Sciatic nerve (tissue), 2 donors: ENCODE results near the gene GRID1. TPM values are rescaled to one million over a fixed set of nuclear protein-coding genes. Genes with fewer than 3 reads are reported as not detected.

Source experiments
- ATAC-seq: fragments of 200-7000 bp; cut with Tn5 transposase; one replicate; pipeline ENCODE4 v1.9.1; 2020; ENCODE audit warnings: mild to moderate bottlenecking, moderate library complexity
- DNase-seq: peaks from one replicate; pipeline ENCODE4 v3.0.0-alpha.2; 2020; ENCODE audit warnings: low spot score
- intact Hi-C: fragments of 100-400 bp; cut with DNase I; formaldehyde crosslinking; loops from one replicate; pipeline ENCODE4 v1.14.2; 2022
- total RNA-seq: library from RNA; stranded (reverse); fragmentation: NEBNext Ultra II Directional; extraction: Animal tissue kit (Norgen Biotek cat#: 25700); gene quantifications from one replicate; pipeline ENCODE4 v1.2.1, GENCODE V29; 2021
- donor health status: DM: no; HTN: no; CAD: no.
- donor health status: DM: no; HTN: no; CAD: no.

GRID1 gene
- total RNA-seq, 1 donor from 2014 or later: 15.4 TPM

DNA sequence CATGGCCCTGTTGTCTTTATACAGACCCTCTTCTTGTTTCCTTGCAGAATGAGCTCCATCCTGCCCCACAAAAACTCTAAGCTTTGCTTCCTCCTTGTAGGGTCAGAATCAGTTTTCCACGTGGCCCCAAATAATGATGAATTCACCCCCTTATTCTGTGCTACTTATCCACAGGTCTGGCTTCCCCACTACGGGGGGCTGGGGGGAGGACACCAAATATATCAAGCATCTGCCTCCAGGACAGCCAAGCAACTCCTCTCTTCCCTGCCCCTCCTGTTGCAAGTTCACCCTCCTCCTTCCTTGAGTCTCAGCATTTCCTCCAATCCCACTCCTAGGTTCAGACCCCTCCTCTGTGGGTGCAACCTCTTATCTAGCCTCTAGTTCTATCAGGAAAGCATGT, 743.3 kb downstream of the GRID1 start:
- intact Hi-C loops: no loop called here
- no peak for DNase-seq
- no peak for ATAC-seq

DNA sequence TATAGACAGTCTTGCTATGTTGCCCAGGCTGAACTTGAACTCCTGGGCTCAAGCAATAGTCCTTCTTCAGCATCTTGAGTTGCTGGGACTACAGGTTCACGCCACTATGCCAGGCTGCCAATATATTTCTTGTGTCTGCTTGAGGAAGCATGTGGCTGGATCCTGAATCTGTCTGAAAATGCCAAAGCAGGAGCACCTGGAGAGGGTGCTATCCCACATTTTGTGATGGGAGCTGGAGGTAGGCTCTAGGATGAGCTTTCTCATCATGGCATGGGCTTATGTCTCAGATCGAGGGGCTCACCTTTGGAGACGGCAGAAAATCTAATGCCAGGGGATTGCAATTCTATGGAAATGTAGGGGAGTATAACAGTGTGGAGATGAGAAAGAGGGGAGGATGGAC, 744.2 kb downstream of the GRID1 start:
- DNase-seq (no peak), ATAC-seq (no peak)
- intact Hi-C loops: no loop called here

DNA sequence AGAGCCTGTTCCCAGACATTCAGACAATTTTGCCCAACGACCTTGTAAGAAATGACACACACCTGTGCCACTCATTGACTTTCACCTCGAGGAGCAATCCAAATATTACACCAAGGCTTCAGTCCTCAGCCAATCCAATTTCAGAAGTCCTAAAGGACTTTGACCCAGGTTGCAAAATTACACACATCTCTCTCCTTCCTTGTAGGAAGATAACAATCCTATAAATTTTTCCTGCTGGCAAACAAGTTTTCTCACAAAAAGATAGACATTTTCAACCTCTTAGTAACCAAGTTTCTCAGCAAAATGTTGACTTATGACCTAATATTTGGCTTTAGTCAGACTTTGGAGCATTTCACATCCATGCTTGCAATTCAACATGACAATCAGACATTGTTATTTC, 745.0 kb downstream of the GRID1 start:
- ATAC-seq: no peak
- no peak for DNase-seq
- intact Hi-C loops: no loop called here

DNA sequence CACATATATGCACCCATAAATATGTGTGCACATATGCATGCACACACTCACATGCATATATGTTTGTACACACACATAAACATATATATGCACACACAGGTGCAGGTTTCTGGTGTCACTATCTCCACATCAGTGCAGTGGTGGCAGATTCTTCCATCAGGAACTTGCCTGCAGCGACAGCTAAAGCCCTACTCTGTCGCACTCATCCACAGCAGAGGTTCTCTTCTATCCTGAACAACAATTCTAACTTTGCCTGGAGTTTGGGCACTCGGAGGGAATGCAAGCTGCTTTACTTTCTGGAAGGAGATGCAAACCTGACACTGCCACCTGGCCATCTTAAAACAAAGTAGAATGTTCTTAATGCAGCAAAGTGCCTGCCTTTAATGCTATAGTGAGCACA, 745.8 kb downstream of the GRID1 start:
- ATAC-seq: no peak
- no peak for DNase-seq
- intact Hi-C loops: no loop called here

DNA sequence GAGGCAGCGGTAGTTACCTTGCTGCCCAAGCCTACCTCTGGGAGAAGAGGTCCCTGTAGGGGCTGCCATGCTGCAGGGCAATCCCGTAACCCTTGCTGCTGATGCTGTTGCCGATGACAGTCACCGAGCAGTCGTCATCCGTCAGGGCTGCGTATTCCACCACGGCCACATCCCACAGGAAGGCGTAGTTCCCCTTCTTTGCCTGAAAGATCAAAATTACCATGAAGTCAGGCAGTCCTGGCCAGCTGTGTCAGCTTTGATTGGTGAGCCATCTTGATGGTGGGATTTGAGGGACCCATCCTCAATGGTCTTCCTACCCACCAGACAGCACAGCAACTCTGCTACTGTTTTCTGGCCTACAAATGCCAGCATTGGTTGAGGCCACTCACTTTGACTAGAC, 746.8 kb downstream of the GRID1 start:
- ATAC-seq (no peak), DNase-seq (no peak)
- intact Hi-C loops: no loop called here

DNA sequence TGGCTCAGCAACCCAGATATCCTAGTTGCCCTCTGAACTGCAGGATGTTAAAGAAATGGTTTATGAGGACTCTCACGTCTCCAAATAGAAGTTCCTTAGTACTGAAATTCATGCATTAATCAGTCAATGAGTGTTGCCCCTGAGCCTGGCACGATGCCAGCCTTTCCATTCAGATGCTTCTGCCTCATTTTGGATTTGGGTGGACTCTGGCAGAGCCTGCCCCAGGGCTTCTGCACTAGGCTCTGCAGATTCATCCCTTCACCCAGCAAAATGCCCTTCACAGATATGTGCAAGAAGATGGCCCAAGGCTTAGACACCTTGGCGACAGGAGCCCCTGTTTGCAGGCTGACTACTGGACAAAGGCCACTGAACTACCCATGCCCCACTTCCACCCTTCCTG, 747.8 kb downstream of the GRID1 start:
- no peak for ATAC-seq
- intact Hi-C loops: no loop called here
- DNase-seq: no peak

DNA sequence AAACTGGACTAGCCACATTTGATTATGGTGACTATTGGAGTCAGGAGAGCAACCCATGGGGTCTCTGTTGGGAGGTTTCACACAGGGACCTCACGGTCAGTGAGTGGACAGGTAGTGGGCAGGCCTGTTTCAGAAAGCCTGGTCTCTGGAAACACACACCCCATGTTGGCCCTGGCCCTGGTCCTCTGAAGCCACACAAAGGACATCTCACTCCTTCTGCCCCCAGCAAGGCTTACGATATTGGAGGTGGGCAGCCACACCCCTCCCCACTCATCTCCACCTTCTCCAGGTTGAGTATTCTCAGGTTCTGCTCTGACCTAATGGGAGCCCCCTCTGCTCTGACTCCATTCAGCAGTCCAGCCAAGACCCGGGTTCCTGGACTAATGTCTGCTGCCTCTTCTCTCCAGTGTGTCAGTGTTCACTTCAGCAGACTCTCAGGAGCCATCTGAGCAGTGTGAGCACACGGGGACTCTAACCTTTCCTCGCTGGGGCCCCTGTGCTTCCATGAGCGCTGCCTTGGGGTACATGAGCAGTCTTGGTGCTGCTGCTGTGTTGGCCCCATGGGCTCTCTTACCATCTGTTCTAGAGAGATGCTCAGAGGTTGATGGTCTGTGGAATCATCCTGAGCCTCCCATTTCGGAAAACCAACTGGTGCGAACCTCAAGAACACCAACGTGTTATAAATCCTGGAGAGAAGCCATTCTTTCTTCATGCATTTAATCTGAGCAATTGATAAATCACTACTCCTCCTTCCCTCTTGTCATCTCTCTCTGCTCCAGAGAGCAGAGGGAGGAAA, 748.6 kb downstream of the GRID1 start:
- intact Hi-C loops: no loop called here
- DNase-seq (no peak), ATAC-seq (no peak)

DNA sequence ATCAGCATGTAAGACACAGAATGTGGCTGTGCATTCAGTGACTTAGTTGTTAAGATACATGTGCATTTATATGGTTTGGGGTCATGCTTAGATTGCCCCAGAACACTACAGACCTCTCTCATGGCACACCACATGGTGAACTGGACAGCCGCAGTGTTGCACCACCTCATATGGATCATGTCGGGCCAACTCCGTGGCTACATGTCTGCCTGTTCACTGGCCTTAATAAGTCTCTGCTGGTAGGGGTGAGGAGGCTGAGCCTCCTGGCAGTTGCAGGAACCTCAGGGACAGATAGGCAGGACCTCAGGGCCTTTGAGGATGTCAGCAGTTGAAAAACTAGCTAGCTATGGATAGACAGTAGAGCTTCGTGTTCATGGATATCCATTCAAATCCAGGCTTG, 751.0 kb downstream of the GRID1 start:
- ATAC-seq (no peak), DNase-seq (no peak)
- intact Hi-C loops: no loop called here

DNA sequence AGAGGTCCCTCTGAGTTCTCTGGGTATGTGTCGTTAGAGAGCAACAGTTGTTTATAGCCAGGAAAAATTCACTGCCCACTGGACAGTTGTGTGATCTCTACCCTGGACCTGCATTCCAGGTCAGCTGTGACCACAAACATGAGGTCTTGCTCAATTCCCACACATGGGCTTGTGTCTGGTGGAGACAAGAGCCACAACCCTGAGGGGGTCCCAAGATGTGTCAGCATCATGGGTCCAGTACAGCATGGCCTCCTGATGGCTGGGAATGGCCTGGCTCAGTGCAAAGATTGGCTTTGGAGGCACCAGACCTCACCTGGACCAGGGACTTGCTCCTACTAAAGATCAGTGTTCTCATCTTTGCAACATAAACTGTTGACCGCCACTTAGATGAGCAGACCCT, 751.6 kb downstream of the GRID1 start:
- intact Hi-C loops: no loop called here
- DNase-seq (no peak), ATAC-seq (no peak)

DNA sequence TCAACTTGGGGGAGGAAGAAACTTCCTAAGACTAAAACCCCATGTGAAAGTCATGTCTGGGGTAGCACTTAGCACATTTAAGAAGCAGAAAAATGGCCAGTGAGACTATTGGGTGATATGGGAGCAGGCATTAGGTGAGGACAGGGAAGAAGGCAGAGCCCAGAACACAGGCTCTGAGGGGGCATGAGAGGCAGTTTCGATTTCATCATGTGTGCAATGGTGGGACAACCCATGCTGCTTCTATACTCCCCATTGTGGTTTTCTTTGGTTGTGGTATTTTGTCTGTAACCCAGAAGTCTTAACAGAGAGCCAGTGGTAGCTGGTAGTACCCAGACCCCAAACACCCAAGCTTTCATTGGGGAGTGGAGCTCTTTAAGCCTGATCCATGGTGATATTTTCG, 752.0 kb downstream of the GRID1 start:
- ATAC-seq (no peak), DNase-seq (no peak)
- intact Hi-C loops: no loop called here

DNA sequence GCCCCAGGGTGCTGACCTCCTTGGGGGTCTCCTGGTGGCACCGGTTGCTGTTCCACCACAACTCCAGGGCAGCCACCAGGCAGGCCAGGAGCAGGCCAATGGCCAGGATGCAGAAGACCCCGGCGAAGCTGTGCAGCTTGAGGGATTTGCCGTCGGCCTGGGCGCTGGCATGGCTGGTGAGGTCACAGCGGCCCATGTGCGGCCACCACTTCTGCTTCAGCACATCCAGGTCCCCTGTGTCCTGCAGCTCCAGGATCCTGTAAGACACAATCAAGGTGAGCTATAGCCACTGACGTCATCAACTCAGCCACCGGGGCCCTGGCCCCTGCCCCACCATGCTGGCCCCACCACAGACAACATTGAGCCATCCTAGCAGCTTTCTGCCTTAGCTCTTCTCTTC, 753.2 kb downstream of the GRID1 start:
- ATAC-seq: no peak
- intact Hi-C loops: no loop called here
- DNase-seq: no peak

DNA sequence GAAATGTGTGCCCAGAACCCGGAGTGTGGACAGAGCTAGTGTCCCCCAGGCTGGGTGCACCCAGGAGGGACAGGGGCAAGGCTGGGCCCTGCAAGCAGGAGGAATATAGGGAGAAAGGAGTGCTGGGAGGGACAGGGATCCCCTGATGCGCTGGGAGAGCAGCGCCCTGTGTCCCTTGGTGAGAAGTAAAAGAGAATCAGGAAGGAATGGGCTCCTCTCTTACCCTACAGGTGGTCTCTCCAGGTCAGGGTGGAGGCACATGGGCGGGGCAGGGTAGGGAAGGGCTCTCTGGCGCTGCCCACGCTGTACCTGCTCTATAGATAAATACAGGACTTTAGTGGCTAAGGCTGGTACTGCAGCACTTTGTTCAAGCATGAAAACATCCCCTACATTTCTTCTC, 753.8 kb downstream of the GRID1 start:
- intact Hi-C loops: no loop called here
- ATAC-seq (peak; percentile 27), DNase-seq (no peak)

DNA sequence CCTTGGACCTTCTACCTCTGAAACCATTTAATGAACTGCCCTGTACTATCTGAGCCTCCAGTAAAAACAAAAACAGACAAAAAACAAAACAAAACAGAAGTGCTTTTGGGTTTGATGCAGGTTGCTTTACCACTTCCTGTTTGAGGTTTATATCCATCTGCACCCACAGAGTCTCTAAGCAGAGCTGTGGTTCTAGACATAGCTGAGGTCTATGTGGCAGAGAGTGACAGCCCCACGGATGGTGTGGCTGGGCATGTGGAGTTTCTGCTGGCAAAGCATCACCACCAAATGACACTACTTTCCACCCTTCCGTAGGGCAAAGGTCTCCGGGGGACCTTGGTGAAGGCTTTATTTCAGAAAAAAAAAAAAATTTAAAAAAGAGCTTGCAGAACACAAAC, 754.2 kb downstream of the GRID1 start:
- ATAC-seq: peak; percentile 45
- intact Hi-C loops: no loop called here
- no peak for DNase-seq

DNA sequence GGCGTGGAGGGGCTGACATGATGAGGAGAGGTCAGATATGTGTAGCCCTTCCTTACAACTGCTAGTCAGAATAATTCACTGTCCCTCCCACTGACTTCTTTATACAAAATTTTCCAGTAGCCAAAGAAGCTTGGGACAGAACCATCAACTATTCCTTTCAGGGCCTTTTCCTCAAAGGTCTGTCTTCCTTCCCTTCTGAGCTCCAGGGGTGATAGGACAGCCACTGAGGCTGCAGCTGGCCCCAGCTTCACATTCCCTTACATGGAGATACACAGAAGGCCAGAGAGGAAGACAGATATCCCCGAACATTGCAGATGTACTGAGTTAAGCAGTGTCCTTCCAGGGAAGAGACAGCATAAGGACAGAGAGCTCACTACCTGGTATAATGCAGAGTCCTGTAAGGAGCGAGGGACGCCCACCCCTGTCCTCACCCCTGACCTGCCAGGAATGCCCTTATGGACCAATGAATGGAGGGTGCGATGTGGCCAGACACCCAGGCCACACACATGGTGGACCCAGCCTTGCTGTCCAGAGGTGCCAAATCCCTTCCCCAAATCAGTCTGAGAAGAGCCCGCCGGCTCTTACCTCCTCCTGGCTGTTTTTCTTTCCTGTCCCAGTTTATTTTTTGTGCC, 754.7 kb downstream of the GRID1 start:
- intact Hi-C loops: no loop called here

DNA sequence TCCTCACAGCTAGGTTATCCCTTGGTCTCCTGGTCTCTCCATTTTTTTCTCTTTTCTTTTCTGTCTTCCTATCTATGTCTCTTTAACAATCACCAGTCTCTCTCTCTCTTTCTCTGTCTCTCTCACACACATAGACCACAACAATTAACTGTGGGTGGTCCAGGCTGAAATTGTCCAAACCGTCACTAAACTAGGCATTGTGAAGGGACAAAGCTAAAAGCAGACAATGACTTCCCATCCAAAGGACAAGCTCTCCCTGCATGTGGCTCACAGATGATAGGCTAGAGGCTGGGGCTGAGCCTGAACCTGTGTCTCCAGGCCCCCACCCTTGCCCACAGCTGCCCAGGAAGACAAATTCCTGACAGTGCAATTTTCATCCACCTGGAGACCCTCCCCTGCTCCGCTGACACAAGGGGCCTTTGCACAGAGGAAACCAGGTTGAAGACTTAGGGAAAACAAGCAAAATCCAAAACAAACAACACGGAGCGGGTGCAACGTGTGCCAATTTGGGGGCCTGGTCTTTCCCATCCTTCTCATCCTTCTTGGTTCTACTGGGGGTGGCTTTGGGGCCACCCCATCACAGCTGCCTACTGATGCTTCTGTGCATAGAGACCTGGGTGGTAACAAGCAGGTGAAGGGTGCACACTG, 755.4 kb downstream of the GRID1 start:
- intact Hi-C loops: no loop called here
- ATAC-seq: no peak

More for the DNA sequence above, 754.7 kb downstream of the GRID1 start:
- no peak for DNase-seq
- ATAC-seq: peak; percentile 12

DNA sequence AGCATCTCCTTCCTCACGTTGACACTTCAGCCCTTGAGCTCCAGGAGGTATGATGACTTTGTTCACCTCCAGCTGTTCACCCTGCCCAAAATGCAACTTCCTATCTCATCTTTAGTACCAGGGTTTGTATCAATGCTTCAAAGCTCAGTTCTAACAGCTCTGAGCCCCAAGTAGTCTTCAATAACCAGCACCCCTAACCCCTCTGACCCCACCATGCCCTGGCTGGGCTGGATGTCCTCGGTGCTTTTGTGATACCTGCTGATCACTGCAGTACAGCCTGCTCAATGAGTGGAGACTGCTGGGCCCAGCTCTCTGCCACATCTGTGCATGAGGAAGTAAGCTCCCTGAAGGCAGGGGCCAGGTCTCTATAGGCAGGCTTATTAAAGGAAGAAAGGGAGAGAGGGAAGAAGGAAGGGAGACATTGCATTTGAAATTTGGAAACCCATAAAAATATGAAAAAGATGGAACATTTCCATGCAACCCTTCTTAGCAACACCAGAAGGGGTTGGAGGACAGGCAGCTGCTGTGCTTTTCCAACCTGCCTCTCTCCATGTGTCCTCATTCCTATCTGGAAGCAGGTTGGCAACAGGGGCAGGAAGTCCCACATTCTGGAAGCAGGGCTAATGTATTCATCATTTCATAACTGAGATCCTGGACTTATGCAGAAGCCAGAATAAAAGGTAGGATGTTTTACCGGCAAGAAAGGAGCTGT, 756.1 kb downstream of the GRID1 start:
- intact Hi-C loops: no loop called here
- no peak for ATAC-seq
- no peak for DNase-seq

More for the DNA sequence above, 755.4 kb downstream of the GRID1 start:
- no peak for DNase-seq

DNA sequence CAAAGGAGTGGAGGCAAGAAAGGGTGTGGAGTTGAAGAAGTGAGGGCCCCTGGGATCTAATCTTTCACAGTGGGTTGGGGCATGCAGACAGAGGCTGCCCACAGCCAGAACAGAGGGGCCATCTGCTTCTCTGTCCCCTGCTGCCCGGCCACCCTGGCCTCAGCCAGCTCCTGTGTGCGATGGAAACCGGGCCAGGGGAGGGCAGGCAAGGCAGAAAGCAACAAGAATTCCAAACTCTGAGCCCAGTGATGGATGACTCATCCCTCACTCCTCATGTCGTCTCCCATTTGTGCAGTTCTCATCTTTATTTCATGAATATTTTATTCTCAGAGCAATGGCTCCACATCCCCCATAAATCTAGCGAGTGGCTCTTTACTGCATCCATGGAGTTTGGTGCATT, 757.1 kb downstream of the GRID1 start:
- no peak for DNase-seq
- intact Hi-C loops: no loop called here
- no peak for ATAC-seq

DNA sequence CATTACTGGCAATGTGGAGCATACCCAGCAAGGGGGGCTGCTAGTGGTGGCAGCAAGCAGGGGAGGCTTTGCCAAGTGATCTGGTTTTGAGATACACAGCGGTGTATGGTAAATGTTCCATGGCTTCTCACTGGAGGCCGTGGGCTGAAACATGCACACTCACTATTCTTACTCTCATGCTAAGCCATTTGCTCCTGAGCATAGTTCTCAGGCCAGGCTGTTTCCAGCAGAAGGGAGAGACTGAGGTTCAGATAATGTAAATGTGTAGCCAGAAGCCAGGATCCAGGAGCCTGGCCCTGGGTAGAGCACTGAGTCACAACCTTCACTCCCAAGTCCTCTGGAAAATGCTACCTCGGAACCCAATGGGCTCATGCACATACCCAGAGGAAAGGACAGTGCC, 757.9 kb downstream of the GRID1 start:
- DNase-seq (no peak), ATAC-seq (no peak)
- intact Hi-C loops: no loop called here

DNA sequence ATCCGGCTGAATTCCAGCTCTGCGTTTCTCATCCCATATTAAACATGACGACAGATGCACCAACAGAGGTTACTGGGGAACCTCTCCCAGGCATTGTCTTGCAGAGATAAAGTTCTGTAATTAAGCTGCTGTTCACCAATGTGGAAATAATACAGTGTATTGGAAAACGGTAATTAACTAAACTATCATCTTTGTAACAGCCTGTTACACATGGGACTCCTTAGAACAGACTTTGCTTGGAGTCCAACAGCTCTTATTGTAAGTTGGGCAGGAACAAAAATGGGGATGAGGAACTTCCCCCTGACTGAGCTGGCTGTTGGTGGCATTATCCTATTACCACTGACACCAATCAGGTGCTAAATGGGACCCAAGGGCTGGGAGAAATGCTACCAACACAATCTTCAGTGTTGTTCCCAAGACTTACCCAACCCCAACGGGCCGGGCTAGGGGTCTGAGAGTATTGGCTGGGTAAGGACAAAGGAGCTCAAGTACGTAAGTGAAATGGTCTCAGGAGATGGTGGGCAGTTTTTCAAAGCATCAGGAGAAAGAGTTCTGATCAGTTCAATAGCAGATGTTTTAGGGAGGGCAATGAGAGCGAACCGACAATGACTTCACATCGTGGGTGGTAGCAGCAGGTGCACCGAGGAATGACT, 759.4 kb downstream of the GRID1 start:
- intact Hi-C loops: no loop called here
- DNase-seq: no peak
- ATAC-seq: no peak
